GM21360 (cell line): ENCODE measurements around the gene CRIM1.

Experiments used
- ATAC-seq: cut with Tn5 transposase; IDR thresholded peaks from one replicate; pipeline ENCODE4 v1.9.1; 2021; ENCODE audit warnings: mild to moderate bottlenecking, moderate library complexity; ENCODE audit not compliant: unreplicated experiment

The CRIM1 gene

DNA sequence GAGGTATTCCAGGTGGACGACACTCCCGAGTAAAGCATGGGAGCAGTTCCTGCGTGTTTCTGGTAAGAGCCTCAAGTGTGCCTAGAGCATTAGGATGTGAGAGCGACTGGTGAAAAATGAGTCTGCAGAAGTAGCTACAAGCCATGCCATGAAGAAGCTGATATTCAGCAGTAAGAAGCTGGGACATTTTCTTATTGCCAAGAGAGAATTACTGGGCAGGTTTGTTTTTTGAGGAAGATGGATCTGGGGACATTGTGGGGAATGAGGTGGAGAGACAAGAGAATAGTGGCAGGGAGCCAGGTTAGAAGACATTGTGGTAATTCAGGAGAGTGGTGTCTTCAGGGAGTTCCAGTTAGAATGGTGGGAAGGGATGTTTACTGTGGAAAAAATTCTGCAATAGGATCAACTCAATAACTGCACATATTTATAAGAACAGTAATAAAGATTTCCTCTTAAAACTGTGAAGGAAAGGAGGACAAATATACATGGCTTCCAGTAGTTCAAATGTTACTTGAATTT, 38.2 kb downstream of the CRIM1 start:
- no peak for ATAC-seq

DNA sequence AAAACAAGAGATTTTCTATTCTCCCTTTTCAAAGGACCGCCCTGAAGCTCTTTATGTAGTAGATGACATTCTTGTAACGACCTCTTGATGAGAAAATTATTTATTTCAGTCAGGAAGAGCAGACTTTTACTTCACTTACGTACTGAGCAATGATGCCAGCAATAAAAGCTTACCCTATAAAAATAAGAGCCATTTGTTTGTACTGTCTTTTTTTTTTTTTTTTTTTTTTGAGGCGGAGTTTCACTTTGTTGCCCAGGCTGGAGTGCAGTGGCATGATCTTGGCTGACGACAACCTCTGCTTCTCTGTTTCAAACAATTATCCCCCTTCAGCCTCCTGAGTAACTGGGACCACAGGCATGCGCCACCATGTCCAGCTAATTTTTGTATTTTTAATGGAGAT, 39.2 kb downstream of the CRIM1 start:
- no peak for ATAC-seq

- no peak for ATAC-seq
Measured at GRCh38 chr2:36395866-36396265, 40.3 kb downstream of the CRIM1 start.

DNA sequence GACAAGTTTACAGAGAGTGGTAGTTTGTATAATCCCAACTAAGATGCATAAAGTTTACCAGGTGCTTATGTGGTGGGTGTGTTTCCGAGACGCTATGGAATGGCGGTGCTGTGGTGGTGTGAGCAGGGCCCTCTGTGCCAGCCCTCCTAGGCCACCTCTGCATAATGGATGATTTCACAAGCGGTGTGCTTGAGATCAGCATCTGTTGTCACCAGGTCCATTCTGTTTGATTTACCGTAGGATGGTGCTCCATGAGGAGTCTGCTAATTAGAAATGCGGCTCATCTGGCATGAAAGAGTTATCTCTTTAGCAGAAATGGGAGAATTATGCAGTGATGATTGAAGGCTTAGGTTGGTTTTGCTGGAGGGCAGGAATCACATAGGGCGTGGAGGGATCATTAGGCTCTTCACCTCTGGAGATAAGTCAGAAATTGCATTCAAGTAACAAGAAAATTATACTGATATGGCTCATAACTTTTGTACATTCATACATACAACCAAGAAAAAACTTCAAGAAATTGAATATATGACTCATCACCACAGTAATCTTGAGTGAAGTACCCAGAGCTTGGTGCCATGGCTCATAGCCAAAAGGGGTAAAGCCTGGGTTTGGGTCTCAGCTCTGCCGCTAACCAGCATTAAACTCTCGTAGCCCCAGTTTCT, 41.4 kb downstream of the CRIM1 start:
- ATAC-seq, result no peak

GRCh38 chr2:36397728-36398413, 42.3 kb downstream of the CRIM1 start:
- no peak for ATAC-seq

DNA sequence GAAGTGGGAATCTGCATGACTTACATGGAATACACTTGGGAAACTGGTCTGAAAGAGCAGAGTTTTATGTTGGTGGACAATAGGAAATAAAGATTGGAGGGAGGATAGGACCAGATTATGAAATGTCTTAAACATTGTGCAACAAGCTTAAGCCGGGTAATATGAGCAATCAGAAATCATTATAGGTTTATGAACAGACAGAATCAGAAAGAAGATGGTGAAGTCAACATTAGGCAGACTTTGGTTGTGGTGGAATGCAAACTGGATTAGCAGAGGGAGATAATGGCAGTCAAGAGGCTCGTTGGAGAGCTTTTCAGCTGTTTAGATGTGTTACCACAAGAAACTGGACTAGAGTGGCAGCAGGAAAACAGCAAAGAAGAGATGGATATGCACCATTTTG, 43.5 kb downstream of the CRIM1 start:
- ATAC-seq, result no peak

DNA sequence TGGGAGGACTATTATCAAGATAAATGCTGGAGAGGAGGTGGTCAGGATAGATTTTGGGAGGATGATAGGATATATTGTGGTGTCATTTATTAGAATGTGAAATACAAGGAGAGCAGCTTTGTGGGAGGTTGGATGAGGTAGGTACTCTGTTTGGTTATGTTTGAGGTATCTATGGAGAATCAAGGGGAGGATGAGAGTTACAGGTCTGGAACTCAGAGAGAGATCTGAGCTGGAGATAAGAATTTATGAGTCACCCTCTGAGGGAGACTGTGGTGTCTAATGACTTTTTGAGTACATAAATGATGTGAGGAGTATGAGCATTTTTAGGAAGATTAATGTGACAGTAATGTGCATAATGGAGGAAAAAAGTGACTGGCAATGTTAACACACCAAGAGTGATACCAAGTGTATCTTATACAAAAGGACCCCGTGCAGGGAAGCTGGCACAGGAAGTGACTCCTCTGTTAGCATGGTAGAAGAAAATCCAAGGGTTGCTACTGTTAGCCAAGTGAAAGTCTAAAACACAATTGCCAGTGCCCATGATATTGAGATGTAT, 48.2 kb downstream of the CRIM1 start:
- peak; percentile 52 for ATAC-seq

DNA sequence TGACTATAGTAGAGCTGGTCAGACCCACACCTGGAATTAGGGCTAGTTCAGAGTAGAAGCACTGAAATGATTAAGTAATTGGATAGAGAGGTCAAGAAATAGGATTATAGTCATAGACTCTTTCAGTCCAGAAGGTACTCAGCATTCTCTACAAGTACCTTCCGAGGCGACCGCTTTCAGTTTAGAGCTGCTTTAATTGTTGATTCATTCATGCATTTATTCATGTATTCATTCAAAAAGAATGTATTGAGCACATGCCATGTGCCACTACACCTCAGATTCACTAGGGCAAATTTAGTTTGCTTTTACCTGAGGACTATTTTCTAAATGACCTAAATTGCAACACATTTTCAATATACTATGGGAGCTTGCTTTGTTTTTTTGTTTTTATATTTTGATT, 48.7 kb downstream of the CRIM1 start:
- ATAC-seq, result peak; percentile 8

DNA sequence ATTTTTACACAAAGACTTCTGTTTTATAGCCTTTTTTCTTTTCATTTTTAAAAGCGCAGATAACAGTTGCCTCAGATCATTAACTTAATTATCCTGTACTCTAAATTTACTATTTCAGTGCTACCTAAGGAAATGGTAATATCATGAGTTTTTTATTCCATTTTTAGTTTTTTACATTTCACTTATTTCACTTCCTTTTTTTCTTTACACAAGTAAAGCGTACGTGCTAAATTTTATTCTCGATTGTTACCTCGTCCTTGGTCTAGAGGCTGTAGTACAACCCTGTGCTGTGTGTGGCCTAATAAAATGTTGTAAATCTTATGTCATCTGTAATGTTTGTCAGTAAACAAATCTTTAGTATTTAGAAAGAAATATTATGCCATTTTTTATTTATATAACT, 49.2 kb downstream of the CRIM1 start:
- peak; percentile 65 for ATAC-seq

DNA sequence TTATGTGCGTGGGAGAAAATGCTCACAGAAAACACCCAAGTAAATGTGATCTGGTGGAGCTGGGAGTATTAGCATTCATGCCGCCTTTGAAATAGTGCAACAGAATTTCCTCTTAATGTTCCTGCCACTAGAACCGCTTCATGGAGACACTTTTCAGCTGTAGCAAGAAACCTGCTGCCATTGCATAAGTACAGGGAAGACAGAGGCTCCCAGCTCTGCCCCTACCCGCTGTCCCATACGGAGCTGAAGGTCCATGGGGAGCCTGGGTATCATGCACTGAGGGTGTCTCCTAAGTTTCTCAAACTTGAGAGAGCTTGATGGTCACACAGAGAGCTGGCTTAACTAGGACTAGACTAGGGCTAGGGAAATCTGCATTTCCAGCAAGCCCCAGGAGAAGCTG, 49.6 kb downstream of the CRIM1 start:
- peak; percentile 6 for ATAC-seq

GRCh38 chr2:36406296-36406695, 50.7 kb downstream of the CRIM1 start:
- no peak for ATAC-seq

DNA sequence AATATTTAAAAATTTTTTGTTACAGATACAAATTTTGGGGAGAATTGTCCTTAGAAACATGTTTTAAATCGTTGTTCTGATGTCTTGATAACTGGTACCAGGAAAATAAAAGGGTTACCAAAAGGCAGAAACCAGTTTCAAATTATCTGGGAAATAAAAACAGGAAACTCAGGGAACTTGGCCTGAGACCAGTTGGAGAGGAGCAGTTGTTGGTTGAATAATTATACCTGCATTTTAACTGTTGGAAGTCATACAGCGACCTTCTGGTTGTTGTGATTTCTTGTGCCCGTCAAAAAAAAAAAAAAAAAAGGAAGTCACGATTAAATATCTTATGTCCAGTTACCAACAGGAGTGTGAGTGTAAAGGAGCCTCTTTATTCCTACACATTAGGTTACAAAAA, 51.8 kb downstream of the CRIM1 start:
- ATAC-seq, result no peak

DNA sequence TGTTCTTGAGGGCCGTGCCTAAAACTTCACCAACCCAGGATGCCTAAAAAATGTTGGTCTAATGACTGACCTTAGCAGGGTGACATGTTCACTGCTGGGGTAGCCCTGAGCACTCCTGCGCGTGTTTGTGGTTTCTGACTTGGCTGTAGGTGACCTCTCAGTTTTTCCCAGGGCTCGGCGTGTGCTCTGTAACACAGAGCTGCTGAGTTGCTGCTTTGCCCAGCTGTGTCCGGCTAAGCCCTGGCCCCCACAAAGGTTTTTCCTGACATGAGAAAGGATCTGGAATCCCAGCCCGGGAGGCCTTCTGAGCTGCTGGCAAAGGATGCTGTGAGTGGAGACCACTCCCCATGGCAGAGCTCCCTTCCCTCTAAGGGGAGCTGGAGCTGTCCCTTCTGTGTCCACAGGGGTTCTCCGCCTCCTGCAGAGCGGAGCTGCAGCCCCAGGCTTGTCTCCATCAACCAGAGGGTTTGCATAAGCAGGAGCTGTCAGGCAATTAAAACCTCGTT, 52.7 kb downstream of the CRIM1 start:
- no peak for ATAC-seq

DNA sequence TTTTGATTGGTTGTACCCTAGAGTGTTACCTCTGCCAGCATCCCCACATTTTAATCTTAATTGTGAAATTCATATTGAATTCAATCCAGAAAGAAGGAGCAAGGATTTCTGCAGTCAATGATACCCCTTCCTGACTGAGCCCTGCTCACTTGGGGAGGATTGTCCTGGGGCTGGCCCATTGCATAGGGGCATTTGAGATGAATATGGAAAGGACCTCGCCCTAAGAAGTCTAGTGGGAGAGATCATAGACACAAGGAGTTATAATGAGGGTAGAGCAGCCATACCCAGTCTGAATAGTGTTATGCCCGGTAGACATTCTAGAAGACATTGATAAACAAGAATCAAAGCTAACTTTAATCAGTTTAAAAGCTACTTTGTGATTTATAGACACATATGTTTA, 53.8 kb downstream of the CRIM1 start:
- ATAC-seq, result no peak

GRCh38 chr2:36409935-36410334, 54.4 kb downstream of the CRIM1 start:
- ATAC-seq, result no peak

DNA sequence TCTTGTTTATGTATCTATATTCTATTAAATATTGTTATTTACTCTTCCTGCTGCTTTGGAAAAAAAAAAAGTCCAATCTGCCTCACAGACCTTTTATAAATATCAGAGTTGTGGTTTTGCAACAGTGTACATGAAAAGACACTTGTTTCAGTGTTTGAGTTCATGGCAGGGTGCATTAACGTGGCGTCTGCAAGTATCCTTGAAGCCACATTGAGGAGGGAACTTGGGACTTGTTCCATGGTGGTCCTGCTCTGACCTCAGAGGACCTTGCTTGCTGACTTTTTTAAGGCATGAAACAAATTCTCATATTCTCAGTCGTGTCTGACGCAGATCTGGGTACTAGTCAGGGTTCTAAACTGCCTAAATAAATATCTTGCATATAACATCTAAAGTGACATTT, 55.1 kb downstream of the CRIM1 start:
- no peak for ATAC-seq

- ATAC-seq, result no peak
Measured at GRCh38 chr2:36411962-36412444, 56.4 kb downstream of the CRIM1 start.

DNA sequence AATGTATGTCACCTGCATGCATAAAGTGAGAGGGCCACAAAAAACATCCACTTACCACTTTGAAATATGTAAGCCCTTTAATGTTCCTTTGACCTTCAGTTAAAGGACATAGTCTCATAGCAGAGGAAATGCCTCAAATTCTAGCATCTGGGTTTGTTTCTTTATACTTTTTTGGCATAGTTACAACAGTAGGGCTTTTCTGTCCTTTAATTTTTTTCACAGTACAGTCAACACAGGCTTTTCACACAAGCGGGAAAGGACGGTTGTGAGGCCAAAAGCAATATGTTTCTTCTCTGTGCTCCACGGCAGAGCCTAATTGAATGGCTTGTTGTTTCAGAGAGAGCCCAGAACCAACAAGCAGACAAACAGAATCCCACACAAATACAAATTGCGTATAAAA, 57.6 kb downstream of the CRIM1 start:
- no peak for ATAC-seq

DNA sequence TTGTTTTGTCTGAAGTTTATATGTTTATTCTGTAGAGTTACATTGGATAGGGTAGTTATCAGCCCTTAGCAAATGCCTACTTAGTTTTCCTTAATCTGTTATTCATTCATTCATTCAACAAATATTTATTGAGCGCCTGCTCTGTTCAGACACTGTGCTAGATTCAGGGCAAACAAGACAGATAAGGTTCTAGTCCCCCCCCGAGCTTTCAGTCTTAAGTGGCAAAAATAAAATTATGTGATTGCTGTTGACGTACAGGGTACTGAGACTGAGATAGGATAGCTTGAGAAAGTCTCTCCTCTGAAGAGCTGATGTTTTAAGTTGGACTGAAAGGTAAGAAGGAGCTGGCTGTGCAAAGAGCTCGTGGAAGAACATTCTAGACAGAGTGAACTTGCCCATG, 58.7 kb downstream of the CRIM1 start:
- no peak for ATAC-seq

- no peak for ATAC-seq
Measured at GRCh38 chr2:36415381-36416022, 59.9 kb downstream of the CRIM1 start.

GRCh38 chr2:36416370-36417165, 61.0 kb downstream of the CRIM1 start:
- ATAC-seq, result no peak
